A549 treated with GW870086 at 1 μM for 4 hours (cell line): ENCODE data around the gene CEBPB. TPM values are rescaled to one million over a fixed set of nuclear protein-coding genes. Genes with fewer than 3 reads are reported as not detected.

ENCODE experiments used
- total RNA-seq: library from RNA; stranded (reverse); fragments of 200-300 nt; extraction: Qiagen RNA extraction; gene quantifications from 5 replicates; pipeline ENCODE4 v1.2.3, GENCODE V29; 2022; ENCODE audit warnings: low read depth

Gene CEBPB
- 166 to 272 TPM (median 257 TPM) in 5 replicates for total RNA-seq

GRCh38 chr20:50190251-50191064, at the start of gene CEBPB:
Gene CEBPB, plus strand, starts transcription at chr20:50190830. Its CDS starts 204 bp downstream, at chr20:50191034.

GRCh38 chr20:50153500-50154377, 36.9 kb upstream of the CEBPB start, which contains the start of gene PEDS1:
Gene PEDS1, minus strand, starts transcription at chr20:50153723. Its CDS starts 86 bp downstream, at chr20:50153637.

Other genes with a start within 250 kb of the CEBPB start
- 9.0 to 15.2 TPM (median 13.5 TPM) in 5 replicates for gene SNAI1, start 207.8 kb upstream of the CEBPB start, total RNA-seq
- gene UBE2V1, start 77.7 kb upstream of the CEBPB start, total RNA-seq: 105 to 127 TPM (median 110 TPM) in 5 replicates
- 37.2 to 50.6 TPM (median 46.3 TPM) in 5 replicates for gene PEDS1, start 37.1 kb upstream of the CEBPB start, total RNA-seq